Activated naive CD4-positive, alpha-beta T cell treated with anti-CD3 and anti-CD28 coated beads for 36 hours (primary cell): ENCODE data around the gene SYNM. TPM values are rescaled to one million over a fixed set of nuclear protein-coding genes. Genes with fewer than 3 reads are reported as not detected.

Experiments
- CTCF ChIA-PET: fragments of 350-600 bp; sonication (Branson Sonifier 250); formaldehyde crosslinking; loops from one replicate; lab custom pipeline; 2021; ENCODE audit warnings: antibody characterized with exemption; lab: Charles Lee
- DNase-seq: peaks from one replicate; pipeline ENCODE4 v3.0.0-alpha.2; 2020
- H3K27ac Mint-ChIP-seq: one replicate; pipeline ENCODE4 v1.8.0; 2021; ENCODE audit warnings: mild to moderate bottlenecking, mixed read lengths
- H3K27me3 Mint-ChIP-seq: one replicate; pipeline ENCODE4 v1.8.0; 2021; ENCODE audit warnings: low read depth, mixed read lengths
- H3K36me3 Mint-ChIP-seq: one replicate; pipeline ENCODE4 v1.8.0; 2021; ENCODE audit warnings: low read depth, mixed read lengths
- H3K4me1 Mint-ChIP-seq: one replicate; pipeline ENCODE4 v1.8.0; 2021; ENCODE audit warnings: low read depth, mixed read lengths
- H3K4me3 Mint-ChIP-seq: one replicate; pipeline ENCODE4 v1.8.0; 2021; ENCODE audit warnings: mild to moderate bottlenecking, moderate library complexity, mixed read lengths
- H3K9me3 Mint-ChIP-seq: one replicate; pipeline ENCODE4 v1.8.0; 2021; ENCODE audit warnings: mixed read lengths
- intact Hi-C: fragments of 100-400 bp; cut with micrococcal nuclease; formaldehyde crosslinking; loops from one replicate; pipeline ENCODE4 v1.15.1; 2023
- total RNA-seq, 2 experiments: library from RNA; stranded (reverse); gene quantifications; one replicate each; pipeline ENCODE4 v1.2.3, GENCODE V29; 2021

The SYNM gene
- total RNA-seq, 2 experiments from 2014 or later, result 1.3 to 1.4 TPM

GRCh38 chr15:99100245-99101173 is 4.4 kb upstream of the SYNM start:
- Mint-ChIP-seq H3K27me3 (peaks cover 35% of the 10 kb centered on the region), H3K27ac (no peak overlapping the region), H3K4me3 (no peak overlapping the region), H3K36me3 (no peaks in the 10 kb centered on the region), H3K9me3 (no peaks in the 10 kb centered on the region), H3K4me1 (peaks cover 2% of the 10 kb centered on the region)
- DNase-seq, result peak; percentile 76
- intact Hi-C loops, result loop anchor here (1.0 to 2.0 kb wide), 3 partner anchors 113 to 630 kb away; no protein-coding TSS in a partner anchor
- CTCF ChIA-PET, result interaction anchor here (0.5 to 4.3 kb wide), 25 partner anchors 8 to 656 kb away, joined by 3 to 33 read pairs (median 4); no protein-coding TSS in a partner anchor

- peaks cover 2% of the 10 kb centered on the region for H3K4me1 Mint-ChIP-seq
- no peaks in the 10 kb centered on the region for H3K36me3 Mint-ChIP-seq
- CTCF ChIA-PET, result interaction anchor here (0.6 to 4.3 kb wide), 18 partner anchors 8 to 655 kb away, joined by 3 to 33 read pairs (median 4); no protein-coding TSS in a partner anchor
- no peak for DNase-seq
- no peaks in the 10 kb centered on the region for H3K9me3 Mint-ChIP-seq
- no peak overlapping the region for H3K27ac Mint-ChIP-seq
- peaks cover 41% of the 10 kb centered on the region for H3K27me3 Mint-ChIP-seq
- intact Hi-C loops, result loop anchor here (1.0 to 2.0 kb wide), 2 partner anchors 603 to 629 kb away; no protein-coding TSS in a partner anchor
- H3K4me3 Mint-ChIP-seq, result no peak overlapping the region
These were observed 3.4 kb upstream of the SYNM start for GRCh38 chr15:99101501-99101900.

- no peak overlapping the region for H3K27ac Mint-ChIP-seq
- intact Hi-C loops, result no loop called here
- H3K9me3 Mint-ChIP-seq, result no peaks in the 10 kb centered on the region
- H3K27me3 Mint-ChIP-seq, result peaks cover 51% of the 10 kb centered on the region
- CTCF ChIA-PET, result interaction anchor here (0.6 to 4.3 kb wide), 8 partner anchors 9 to 654 kb away, joined by 3 to 33 read pairs (median 4); no protein-coding TSS in a partner anchor
- no peaks in the 10 kb centered on the region for H3K36me3 Mint-ChIP-seq
- DNase-seq, result no peak
- no peak overlapping the region for H3K4me3 Mint-ChIP-seq
- peaks cover 4% of the 10 kb centered on the region for H3K4me1 Mint-ChIP-seq
These were observed 2.3 kb upstream of the SYNM start for GRCh38 chr15:99102332-99103235.

GRCh38 chr15:99103279-99103678 is 1.6 kb upstream of the SYNM start:
- CTCF ChIA-PET, result interaction anchor here (0.8 to 4.3 kb wide), 2 partner anchors 11 to 109 kb away, joined by 4 to 33 read pairs; no protein-coding TSS in a partner anchor
- Mint-ChIP-seq H3K4me3 (no peak overlapping the region), H3K27ac (no peak overlapping the region), H3K36me3 (no peaks in the 10 kb centered on the region), H3K27me3 (peaks cover 53% of the 10 kb centered on the region), H3K9me3 (no peaks in the 10 kb centered on the region), H3K4me1 (peaks cover 6% of the 10 kb centered on the region)
- no peak for DNase-seq
- intact Hi-C loops, result no loop called here

DNA sequence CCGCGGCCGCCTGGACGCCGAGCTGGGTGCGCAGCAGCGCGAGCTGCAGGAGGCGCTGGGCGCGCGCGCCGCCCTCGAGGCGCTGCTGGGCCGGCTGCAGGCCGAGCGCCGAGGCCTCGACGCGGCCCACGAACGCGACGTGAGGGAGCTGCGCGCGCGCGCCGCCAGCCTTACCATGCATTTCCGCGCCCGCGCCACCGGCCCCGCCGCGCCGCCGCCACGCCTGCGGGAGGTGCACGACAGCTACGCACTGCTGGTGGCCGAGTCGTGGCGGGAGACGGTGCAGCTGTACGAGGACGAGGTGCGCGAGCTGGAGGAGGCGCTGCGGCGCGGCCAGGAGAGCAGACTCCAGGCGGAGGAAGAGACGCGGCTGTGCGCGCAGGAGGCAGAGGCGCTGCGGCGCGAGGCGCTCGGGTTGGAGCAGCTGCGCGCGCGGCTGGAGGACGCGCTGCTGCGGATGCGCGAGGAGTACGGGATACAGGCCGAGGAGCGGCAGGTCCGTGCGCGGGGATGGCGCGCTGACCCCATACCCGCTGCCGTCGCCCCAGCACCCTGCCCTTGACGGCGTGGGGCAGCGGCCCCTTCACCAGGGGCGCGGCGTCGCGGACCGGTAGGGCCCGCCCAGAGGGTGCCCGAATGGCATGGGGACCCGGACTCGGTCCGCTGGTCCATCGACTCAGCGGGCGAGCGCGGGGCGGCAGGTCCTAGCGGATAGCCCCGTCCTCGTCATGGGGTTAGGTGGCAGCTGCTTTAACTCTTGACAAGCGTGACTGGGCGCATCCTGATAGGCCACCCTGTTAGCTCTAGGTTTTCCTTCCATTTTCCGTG is 848 bp downstream of the SYNM start:
- peak; percentile 50 for DNase-seq
- CTCF ChIA-PET, result interaction anchor here (0.6 to 2.1 kb wide), 18 partner anchors 14 to 651 kb away, joined by 3 to 25 read pairs (median 5); partner anchors contain the start of gene LRRC28
- intact Hi-C loops, result loop anchor here (1.0 to 2.0 kb wide), 3 partner anchors 108 to 625 kb away; no protein-coding TSS in a partner anchor
- no peak overlapping the region for H3K27ac Mint-ChIP-seq
- H3K4me3 Mint-ChIP-seq, result peak overlapping the region; percentile 62
- peaks cover 40% of the 10 kb centered on the region for H3K27me3 Mint-ChIP-seq
- H3K4me1 Mint-ChIP-seq, result peaks cover 6% of the 10 kb centered on the region
- H3K36me3 Mint-ChIP-seq, result no peaks in the 10 kb centered on the region
- H3K9me3 Mint-ChIP-seq, result no peaks in the 10 kb centered on the region

GRCh38 chr15:99106417-99107220 is 1.7 kb downstream of the SYNM start:
- no peak overlapping the region for H3K27ac Mint-ChIP-seq
- H3K36me3 Mint-ChIP-seq, result no peaks in the 10 kb centered on the region
- H3K4me1 Mint-ChIP-seq, result peaks cover 8% of the 10 kb centered on the region
- H3K9me3 Mint-ChIP-seq, result no peaks in the 10 kb centered on the region
- CTCF ChIA-PET, result interaction anchor here (0.7 to 2.1 kb wide), 3 partner anchors 107 to 739 kb away, joined by 4 to 25 read pairs (median 6); no protein-coding TSS in a partner anchor
- DNase-seq, result peak; percentile 44
- H3K4me3 Mint-ChIP-seq, result peak overlapping the region; percentile 57
- intact Hi-C loops, result no loop called here
- H3K27me3 Mint-ChIP-seq, result peaks cover 37% of the 10 kb centered on the region

- CTCF ChIA-PET, result interaction anchor here (1.5 to 1.7 kb wide), 2 partner anchors 9 to 105 kb away, joined by 3 to 4 read pairs; no protein-coding TSS in a partner anchor
- H3K36me3 Mint-ChIP-seq, result no peaks in the 10 kb centered on the region
- no peak overlapping the region for H3K27ac Mint-ChIP-seq
- peaks cover 20% of the 10 kb centered on the region for H3K27me3 Mint-ChIP-seq
- no peaks in the 10 kb centered on the region for H3K9me3 Mint-ChIP-seq
- intact Hi-C loops, result no loop called here
- peaks cover 8% of the 10 kb centered on the region for H3K4me1 Mint-ChIP-seq
- no peak overlapping the region for H3K4me3 Mint-ChIP-seq
- DNase-seq, result no peak
These were observed 4.1 kb downstream of the SYNM start for GRCh38 chr15:99108993-99109392.

DNA sequence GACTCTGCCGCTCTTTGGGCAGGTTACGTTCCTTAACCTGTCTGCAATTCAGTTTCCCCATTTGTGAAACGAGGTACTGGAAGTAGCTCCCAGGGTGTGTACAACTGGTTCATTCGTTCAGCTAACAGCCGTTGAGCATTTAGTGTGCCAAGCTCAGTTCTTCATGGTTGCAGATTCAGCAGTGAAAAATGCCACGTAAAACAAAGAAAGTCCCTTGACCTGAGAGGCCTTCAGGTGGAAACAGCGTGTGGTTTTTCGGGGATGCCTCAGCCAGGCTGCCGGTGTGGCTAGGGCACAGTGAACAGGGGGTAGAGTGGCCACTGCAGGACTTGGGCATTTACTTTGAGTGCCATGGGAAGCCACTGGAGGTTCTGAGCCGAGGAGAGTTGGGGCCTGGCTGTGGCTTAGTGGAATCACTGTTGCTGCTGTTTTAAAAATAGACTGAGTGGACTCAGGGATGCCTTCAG is 4.7 kb downstream of the SYNM start:
- CTCF ChIA-PET, result interaction anchor here (1.5 to 1.7 kb wide), 2 partner anchors 9 to 104 kb away, joined by 3 to 4 read pairs; no protein-coding TSS in a partner anchor
- Mint-ChIP-seq H3K4me3 (no peak overlapping the region), H3K27ac (no peak overlapping the region), H3K36me3 (no peaks in the 10 kb centered on the region), H3K27me3 (peaks cover 20% of the 10 kb centered on the region), H3K9me3 (no peaks in the 10 kb centered on the region), H3K4me1 (peaks cover 8% of the 10 kb centered on the region)
- DNase-seq, result no peak
- intact Hi-C loops, result no loop called here

DNA sequence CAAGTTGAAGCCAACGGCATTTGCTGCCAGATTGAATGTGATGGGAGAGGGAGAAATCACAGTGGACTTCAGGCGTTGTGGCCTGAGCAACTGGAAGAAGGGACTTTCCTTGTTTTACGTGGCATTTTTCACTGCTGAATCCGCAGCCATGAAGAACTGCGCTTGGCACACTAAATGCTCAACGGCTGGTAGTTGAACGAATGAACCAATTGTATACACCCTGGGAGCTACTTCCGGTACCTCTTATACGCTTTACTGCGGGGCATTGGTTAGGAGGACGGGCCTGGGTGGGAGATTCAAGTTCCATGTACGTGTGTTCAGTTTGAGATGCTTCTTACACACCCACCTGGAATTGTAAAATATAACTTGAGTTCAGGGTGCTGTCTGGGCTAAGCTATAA is 5.2 kb downstream of the SYNM start:
- CTCF ChIA-PET, result interaction anchor here (0.9 kb wide), 1 partner anchor 33 kb away, joined by 3 read pairs; no protein-coding TSS in a partner anchor
- DNase-seq, result no peak
- Mint-ChIP-seq H3K27me3 (peaks cover 20% of the 10 kb centered on the region), H3K4me3 (no peak overlapping the region), H3K4me1 (peaks cover 8% of the 10 kb centered on the region), H3K36me3 (no peaks in the 10 kb centered on the region), H3K9me3 (no peaks in the 10 kb centered on the region), H3K27ac (no peak overlapping the region)
- intact Hi-C loops, result no loop called here

GRCh38 chr15:99110581-99111320 is 5.9 kb downstream of the SYNM start:
- CTCF ChIA-PET, result interaction anchor here (0.9 kb wide), 1 partner anchor 34 kb away, joined by 3 read pairs; no protein-coding TSS in a partner anchor
- no peak for DNase-seq
- Mint-ChIP-seq H3K9me3 (no peaks in the 10 kb centered on the region), H3K27me3 (peaks cover 17% of the 10 kb centered on the region), H3K36me3 (no peaks in the 10 kb centered on the region), H3K4me3 (no peak overlapping the region), H3K27ac (no peak overlapping the region), H3K4me1 (peaks cover 8% of the 10 kb centered on the region)
- intact Hi-C loops, result no loop called here
